Measurements from ENCODE around the gene POLR3B. TPM values are rescaled to one million over a fixed set of nuclear protein-coding genes. Genes with fewer than 3 reads are reported as not detected.

Gene POLR3B
- total RNA-seq, 6 donors from 2014 or later = 7.2 to 14.7 (median 10.6) TPM

DNA sequence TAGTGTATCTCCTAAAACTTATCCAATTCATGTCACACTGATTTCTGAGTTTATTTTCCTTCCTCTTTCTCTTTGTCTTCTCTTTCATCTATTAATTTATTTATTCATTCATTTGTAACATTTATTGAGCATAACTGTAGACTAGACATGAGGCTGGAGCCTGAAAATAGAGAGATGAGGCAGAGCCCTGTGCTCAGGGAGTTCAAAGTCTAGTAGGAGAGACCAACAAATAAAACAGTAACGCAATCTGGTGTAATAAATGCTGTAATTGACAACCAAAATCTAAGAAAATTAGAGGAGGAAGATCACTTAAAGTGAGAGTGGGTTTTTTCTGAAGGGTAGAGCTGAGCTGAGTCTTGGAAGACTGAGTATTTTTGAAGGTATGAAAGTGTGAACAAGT is 87.5 kb downstream of the POLR3B start:
- TF ChIP-seq CTCF (IDR thresholded peaks at IDR 0.05) = no peak
- TF ChIP-seq POLR2AphosphoS5 (IDR thresholded peaks at IDR 0.05) = no peak
- TF ChIP-seq POLR2A (IDR thresholded peaks at IDR 0.05) = no peak
- no peak for TF ChIP-seq EP300 (IDR thresholded peaks at IDR 0.05)
- 0 to 56% methylated on average over 1 of the region's 1 CpG for WGBS, 2 donors

GRCh38 chr12:106445959-106446358 is 88.4 kb downstream of the POLR3B start:
- Histone ChIP-seq H3K4me3 (no peak overlapping the region), H3K27me3 (no peaks in the 10 kb centered on the region), H3K36me3 (peaks cover 0 to 29% (median 6%) of the 10 kb centered on the region in 4 donors), H3K4me1 (no peaks in the 10 kb centered on the region), H3K27ac (no peak overlapping the region), H3K9me3 (no peaks in the 10 kb centered on the region)
- ATAC-seq (ENCODE audit: low FRiP score in 2 of 2) (no peak), DNase-seq (no peak)
- 97 to 98% methylated on average over 5 of the region's 5 CpGs for WGBS, 2 donors
- TF ChIP-seq CTCF (IDR thresholded peaks at IDR 0.05) (no peak), EP300 (IDR thresholded peaks at IDR 0.05) (no peak), POLR2AphosphoS5 (IDR thresholded peaks at IDR 0.05) (no peak), POLR2A (IDR thresholded peaks at IDR 0.05) (no peak)

More for the DNA sequence above, 87.5 kb downstream of the POLR3B start:
- DNase-seq = no peak
- no peak for ATAC-seq (ENCODE audit: low FRiP score in 2 of 2)
- Histone ChIP-seq H3K4me3 (no peak overlapping the region), H3K27me3 (no peaks in the 10 kb centered on the region), H3K9me3 (no peaks in the 10 kb centered on the region), H3K27ac (no peak overlapping the region), H3K36me3 (peaks cover 0 to 31% (median 8%) of the 10 kb centered on the region in 4 donors), H3K4me1 (no peaks in the 10 kb centered on the region)

- TF ChIP-seq POLR2A (IDR thresholded peaks at IDR 0.05) (no peak), EP300 (IDR thresholded peaks at IDR 0.05) (no peak), CTCF (IDR thresholded peaks at IDR 0.05) (no peak), POLR2AphosphoS5 (IDR thresholded peaks at IDR 0.05) (no peak)
- Histone ChIP-seq H3K9me3 (no peaks in the 10 kb centered on the region), H3K4me1 (no peaks in the 10 kb centered on the region), H3K27me3 (no peaks in the 10 kb centered on the region), H3K36me3 (peaks cover 0 to 29% (median 6%) of the 10 kb centered on the region in 4 donors), H3K27ac (no peak overlapping the region), H3K4me3 (no peak overlapping the region)
- ATAC-seq (ENCODE audit: low FRiP score in 2 of 2) (no peak), DNase-seq (no peak)
- WGBS, 2 donors = 75 to 78% methylated on average over 7 of the region's 7 CpGs
These were observed 89.0 kb downstream of the POLR3B start for GRCh38 chr12:106446419-106447092.

DNA sequence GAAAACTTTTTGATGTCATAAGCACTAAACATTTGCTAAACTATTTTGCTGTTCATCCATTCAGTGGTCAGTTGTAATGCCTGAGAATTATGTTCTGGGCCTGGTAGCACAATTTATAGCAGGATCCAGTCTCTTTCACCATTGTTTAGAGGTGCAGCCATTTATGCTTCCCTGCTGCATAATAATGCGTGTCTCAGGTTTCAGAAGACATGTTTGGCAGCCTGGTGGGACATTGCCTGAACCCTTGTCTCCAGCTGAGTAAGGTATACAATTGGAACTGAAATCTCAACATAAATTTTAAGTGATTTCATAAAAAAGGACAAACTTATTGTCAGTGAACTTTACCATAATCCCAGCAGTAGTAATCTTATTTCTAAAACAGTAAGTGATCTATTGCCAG is 94.8 kb downstream of the POLR3B start:
- Histone ChIP-seq H3K27ac (no peak overlapping the region), H3K36me3 (peaks cover 0 to 19% (median 0%) of the 10 kb centered on the region in 4 donors), H3K4me1 (no peaks in the 10 kb centered on the region), H3K9me3 (no peaks in the 10 kb centered on the region), H3K27me3 (no peaks in the 10 kb centered on the region), H3K4me3 (no peak overlapping the region)
- TF ChIP-seq CTCF (IDR thresholded peaks at IDR 0.05) = no peak
- no peak for TF ChIP-seq EP300 (IDR thresholded peaks at IDR 0.05)
- no peak for TF ChIP-seq POLR2A (IDR thresholded peaks at IDR 0.05)
- TF ChIP-seq POLR2AphosphoS5 (IDR thresholded peaks at IDR 0.05) = no peak
- 94 to 100% methylated on average over 1 of the region's 1 CpG for WGBS, 2 donors
- DNase-seq = no peak
- ATAC-seq (ENCODE audit: low FRiP score in 2 of 2) = no peak

DNA sequence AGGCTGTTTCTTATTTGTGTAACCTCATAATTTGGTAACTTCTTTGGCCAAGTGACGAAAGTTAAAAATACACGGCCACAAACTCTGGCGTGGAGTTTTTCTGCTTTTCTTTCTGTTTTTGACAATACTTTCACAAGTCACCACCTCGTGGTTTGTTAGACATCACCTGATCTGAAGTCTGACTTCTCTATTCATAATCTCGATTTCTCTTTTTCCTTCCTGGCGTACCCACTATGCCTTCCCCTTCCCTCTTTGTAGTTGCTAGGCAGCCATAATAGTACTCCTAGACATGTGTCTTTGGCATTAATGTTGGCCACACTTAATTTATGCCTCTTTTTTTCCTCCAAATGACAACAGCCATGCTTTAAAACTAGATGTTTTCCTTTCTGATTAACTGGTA is 97.6 kb downstream of the POLR3B start:
- no peak for DNase-seq
- no peaks in the 10 kb centered on the region for H3K27me3 ChIP-seq
- H3K27ac ChIP-seq = no peak overlapping the region
- H3K4me3 ChIP-seq = no peak overlapping the region
- H3K36me3 ChIP-seq = peaks cover 0 to 40% (median 13%) of the 10 kb centered on the region in 4 donors
- no peak for TF ChIP-seq CTCF (IDR thresholded peaks at IDR 0.05)
- TF ChIP-seq POLR2AphosphoS5 (IDR thresholded peaks at IDR 0.05) = no peak
- no peak for TF ChIP-seq POLR2A (IDR thresholded peaks at IDR 0.05)
- no peak for TF ChIP-seq EP300 (IDR thresholded peaks at IDR 0.05)
- H3K9me3 ChIP-seq = no peaks in the 10 kb centered on the region
- 46 to 72% methylated on average over 6 of the region's 6 CpGs for WGBS, 2 donors
- H3K4me1 ChIP-seq = no peaks in the 10 kb centered on the region
- no peak for ATAC-seq (ENCODE audit: low FRiP score in 2 of 2)
